Measurements from ENCODE around the gene GRK5.
A peak's percentile ranks its signal among the peaks of the same experiment; 100 is the strongest.
"Not testable (repeated sequence)": the region's sequence is repeated elsewhere in the genome, so short reads cannot be mapped to it uniquely, and the experiment has no call there.

GRK5 gene

GRCh38 chr10:119252470-119253151, 45.2 kb downstream of the GRK5 start:
- DNase-seq, result no peak

- DNase-seq, result no peak
Observed at GRCh38 chr10:119253433-119254174, 46.2 kb downstream of the GRK5 start.

- DNase-seq, result no peak
Observed at GRCh38 chr10:119254335-119254734, 47.0 kb downstream of the GRK5 start.

- DNase-seq, result no peak
Observed at GRCh38 chr10:119256030-119256429, 48.7 kb downstream of the GRK5 start.

- no peak for DNase-seq
Observed at GRCh38 chr10:119256897-119257296, 49.5 kb downstream of the GRK5 start.

GRCh38 chr10:119257899-119258419, 50.6 kb downstream of the GRK5 start:
- no peak for DNase-seq

- DNase-seq, result no peak
Observed at GRCh38 chr10:119259345-119259744, 52.0 kb downstream of the GRK5 start.

- DNase-seq, result not testable (repeated sequence)
Observed at GRCh38 chr10:119261016-119261415, 53.6 kb downstream of the GRK5 start.

- DNase-seq, result no peak
Observed at GRCh38 chr10:119263951-119264617, 56.7 kb downstream of the GRK5 start.

- no peak for DNase-seq
Observed at GRCh38 chr10:119265691-119266090, 58.3 kb downstream of the GRK5 start.

- DNase-seq, result no peak
Observed at GRCh38 chr10:119267384-119267783, 60.0 kb downstream of the GRK5 start.

GRCh38 chr10:119268428-119268827, 61.1 kb downstream of the GRK5 start:
- no peak for DNase-seq

- peak; percentile 89 for DNase-seq
Observed at GRCh38 chr10:119268871-119269506, 61.6 kb downstream of the GRK5 start.

- DNase-seq, result no peak
Observed at GRCh38 chr10:119269737-119270136, 62.4 kb downstream of the GRK5 start.

GRCh38 chr10:119270762-119271366, 63.5 kb downstream of the GRK5 start:
- peak; percentile 66 for DNase-seq

- not testable (repeated sequence) for DNase-seq
Observed at GRCh38 chr10:119272338-119272734, 65.0 kb downstream of the GRK5 start.

- DNase-seq, result no peak
Observed at GRCh38 chr10:119272736-119273135, 65.4 kb downstream of the GRK5 start.

GRCh38 chr10:119273413-119273812, 66.0 kb downstream of the GRK5 start:
- no peak for DNase-seq

- DNase-seq, result no peak
Observed at GRCh38 chr10:119274519-119275045, 67.2 kb downstream of the GRK5 start.

- DNase-seq, result no peak
Observed at GRCh38 chr10:119275085-119275484, 67.7 kb downstream of the GRK5 start.

GRCh38 chr10:119276194-119276593, 68.8 kb downstream of the GRK5 start:
- DNase-seq, result not testable (repeated sequence)

GRCh38 chr10:119278126-119278709, 70.8 kb downstream of the GRK5 start:
- DNase-seq, result no peak
